ENCODE measurements around the gene PSMB3. TPM values are rescaled to one million over a fixed set of nuclear protein-coding genes. Genes with fewer than 3 reads are reported as not detected.

PSMB3 gene
- total and polyA plus RNA-seq, 11 donors = 145 to 305 (median 199) TPM

GRCh38 chr17:38746004-38746848 lies 6.3 kb upstream of the PSMB3 start:
- Histone ChIP-seq H3K9me3 (no peaks in the 10 kb centered on the region), H3K36me3 (no peaks in the 10 kb centered on the region), H3K4me3 (peak overlapping the region; percentile 43 to 98 (median 93)), H3K4me1 (peaks cover 5 to 92% (median 61%) of the 10 kb centered on the region in 12 donors), H3K27ac (peak overlapping the region in 11 of 12 donors; percentile 82 to 99 (median 95)), H3K27me3 (peaks cover 0 to 27% (median 0%) of the 10 kb centered on the region in 9 donors)
- 50 to 63% (median 59%) methylated on average over 8 of the region's 8 CpGs for WGBS, 4 donors
- intact Hi-C loops (cut with DNase I) = no loop called here
- TF ChIP-seq CTCF (IDR thresholded peaks at IDR 0.05) (no peak), POLR2A (IDR thresholded peaks at IDR 0.05) (no peak)
- ATAC-seq = no peak
- peak in 1 of 5 donors; percentile 38 for DNase-seq

DNA sequence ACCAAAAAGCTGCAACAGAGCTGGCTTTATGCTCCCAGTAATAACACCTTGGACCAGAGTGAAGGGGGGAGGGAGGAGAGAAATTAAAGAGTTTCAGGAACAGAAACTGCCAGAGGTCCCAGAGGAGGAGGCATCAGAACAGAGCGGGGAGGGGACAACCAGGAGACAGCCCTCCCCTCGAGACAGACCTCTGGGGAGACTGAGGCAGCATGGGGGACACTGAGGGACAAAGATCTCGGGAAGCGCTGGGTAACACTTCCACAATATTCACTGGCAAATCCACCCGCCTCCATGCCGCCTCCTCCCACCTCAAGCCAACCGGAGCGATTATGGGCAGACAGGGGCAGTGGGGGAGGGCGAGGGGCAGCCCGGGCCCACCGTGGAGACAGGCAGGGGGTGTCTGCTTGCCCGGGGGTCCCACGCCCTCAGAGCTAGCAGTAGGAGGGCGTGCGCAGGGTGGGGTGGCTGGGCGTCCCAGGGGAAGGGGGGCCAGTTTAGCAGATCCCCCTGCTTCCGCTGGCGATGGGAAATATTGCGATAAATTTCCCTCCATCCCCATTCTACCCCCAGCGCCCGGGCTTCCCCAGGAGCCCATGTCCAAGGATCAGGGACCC lies 5.6 kb upstream of the PSMB3 start:
- WGBS, 4 donors = 9 to 22% (median 15%) methylated on average over 13 to 21 of the region's 21 CpGs
- TF ChIP-seq POLR2A (IDR thresholded peaks at IDR 0.05) (no peak), CTCF (IDR thresholded peaks at IDR 0.05) (no peak)
- intact Hi-C loops (cut with DNase I) = no loop called here
- Histone ChIP-seq H3K4me3 (peak overlapping the region; percentile 43 to 98 (median 93)), H3K9me3 (no peaks in the 10 kb centered on the region), H3K27ac (peak overlapping the region; percentile 82 to 99 (median 94)), H3K36me3 (no peaks in the 10 kb centered on the region), H3K27me3 (peaks cover 0 to 27% (median 0%) of the 10 kb centered on the region in 9 donors), H3K4me1 (peaks cover 5 to 89% (median 59%) of the 10 kb centered on the region in 12 donors)
- DNase-seq = peak in 1 of 5 donors; percentile 61
- no peak for ATAC-seq

DNA sequence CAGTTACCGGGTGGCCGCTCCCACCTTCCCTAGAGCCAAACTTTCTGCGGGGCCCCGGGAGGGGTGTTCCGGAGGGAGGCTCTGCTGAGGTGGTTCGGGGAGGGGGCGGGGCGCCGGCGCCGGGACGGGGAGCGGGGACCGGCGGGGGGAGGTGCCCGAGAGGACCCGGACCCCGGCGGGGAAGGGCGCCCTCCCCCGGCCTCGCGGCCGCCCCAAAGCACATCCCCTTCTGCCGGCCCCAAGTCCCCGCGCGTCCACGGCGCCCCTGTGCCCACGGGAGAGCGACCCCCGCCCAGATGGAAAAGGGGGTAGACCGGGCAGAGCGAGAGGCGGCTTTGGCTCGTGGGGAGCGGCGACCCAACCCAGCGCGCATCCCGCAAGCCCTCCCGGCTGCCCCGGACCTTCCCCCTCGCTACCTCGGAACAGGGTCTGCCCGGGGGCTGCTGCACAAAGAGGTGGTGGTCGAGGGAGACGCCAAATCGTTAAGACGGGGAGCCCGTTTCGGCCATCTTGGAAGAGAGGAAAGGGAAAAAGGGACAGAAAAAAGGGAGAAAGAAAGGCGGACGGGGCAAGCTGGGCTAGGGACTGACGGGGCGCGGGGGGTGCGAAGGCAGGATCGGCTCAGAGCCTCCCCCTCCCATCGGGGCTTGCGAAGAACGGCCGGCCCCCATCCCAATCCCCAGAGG lies 4.9 kb upstream of the PSMB3 start:
- intact Hi-C loops (cut with DNase I) = loop anchor here in 2 of 10 donors (2.0 kb wide), 2 partner anchors 17 to 45 kb away; partner anchors contain the start of gene CISD3 (in 2 of the 2)
- Histone ChIP-seq H3K27ac (peak overlapping the region; percentile 82 to 99 (median 94)), H3K9me3 (no peaks in the 10 kb centered on the region), H3K4me1 (peaks cover 4 to 85% (median 52%) of the 10 kb centered on the region in 12 donors), H3K27me3 (peaks cover 0 to 27% (median 0%) of the 10 kb centered on the region in 9 donors), H3K4me3 (peak overlapping the region; percentile 43 to 98 (median 93)), H3K36me3 (no peaks in the 10 kb centered on the region)
- peak in 1 of 4 donors; percentile 1 for ATAC-seq
- DNase-seq = peak; percentile 69 to 77 (median 74)
- TF ChIP-seq CTCF (IDR thresholded peaks at IDR 0.05) (peak in 6 of 12 donors; percentile 8 to 47 (median 24)), POLR2A (IDR thresholded peaks at IDR 0.05) (no peak)
- 1% methylated on average over 32 to 64 of the region's 64 CpGs for WGBS, 4 donors
